GM21447 (cell line): Measurements from ENCODE around the gene CAMSAP1.

Experiments used
- ATAC-seq: cut with Tn5 transposase; IDR thresholded peaks from one replicate; pipeline ENCODE4 v1.9.1; 2021; ENCODE audit not compliant: unreplicated experiment

CAMSAP1 gene

DNA sequence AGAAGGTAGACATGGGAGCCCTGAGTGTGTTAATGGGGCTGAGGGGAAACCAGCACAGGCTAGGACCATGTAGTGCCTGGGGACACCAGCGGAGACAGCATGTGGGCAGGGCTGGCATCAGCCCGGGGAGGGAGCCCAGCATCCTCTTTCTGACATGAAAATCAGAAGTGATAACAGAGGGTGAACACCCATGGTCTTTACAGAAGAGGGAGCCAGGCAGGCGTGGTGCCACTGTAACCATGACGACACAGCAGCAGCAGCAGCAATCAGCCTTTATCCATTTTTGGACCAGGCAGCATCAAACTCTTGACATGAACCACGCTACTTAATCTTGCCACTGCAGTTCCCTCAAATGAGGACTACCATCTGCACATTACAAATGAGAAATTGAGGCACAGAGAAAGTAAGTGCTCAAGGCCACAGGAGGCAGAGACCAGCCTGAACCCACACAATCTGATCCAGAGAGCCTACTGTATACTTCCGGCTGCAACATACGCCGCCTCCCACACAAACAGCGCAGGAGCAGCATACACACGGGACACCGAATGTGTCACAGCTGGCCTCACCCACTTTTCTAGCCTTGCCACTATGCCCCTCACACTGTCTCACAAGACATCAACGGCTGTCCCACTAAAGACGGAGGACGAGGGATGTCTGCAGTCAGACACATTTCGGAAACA is 23.8 kb downstream of the CAMSAP1 start:
- ATAC-seq: no peak

DNA sequence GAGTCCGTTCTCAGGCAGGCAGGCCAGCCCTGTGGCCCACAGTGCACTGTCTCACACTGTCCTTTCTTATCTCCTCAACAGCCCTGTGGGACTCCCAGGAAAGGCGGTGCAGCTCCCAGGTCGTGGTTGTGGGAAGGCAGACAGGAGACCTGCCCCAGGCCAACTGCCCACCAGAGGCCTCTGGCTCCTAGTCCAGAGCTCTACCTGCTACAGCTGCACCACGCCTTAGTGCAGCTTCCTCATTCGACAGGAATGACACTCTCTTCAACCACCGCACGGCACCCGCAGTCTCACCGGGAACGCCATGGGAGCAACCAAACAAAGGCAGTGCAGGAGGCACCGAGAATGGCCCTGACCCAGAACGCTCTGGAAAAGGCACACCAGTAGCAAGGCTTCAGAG is 25.3 kb downstream of the CAMSAP1 start:
- ATAC-seq: no peak

DNA sequence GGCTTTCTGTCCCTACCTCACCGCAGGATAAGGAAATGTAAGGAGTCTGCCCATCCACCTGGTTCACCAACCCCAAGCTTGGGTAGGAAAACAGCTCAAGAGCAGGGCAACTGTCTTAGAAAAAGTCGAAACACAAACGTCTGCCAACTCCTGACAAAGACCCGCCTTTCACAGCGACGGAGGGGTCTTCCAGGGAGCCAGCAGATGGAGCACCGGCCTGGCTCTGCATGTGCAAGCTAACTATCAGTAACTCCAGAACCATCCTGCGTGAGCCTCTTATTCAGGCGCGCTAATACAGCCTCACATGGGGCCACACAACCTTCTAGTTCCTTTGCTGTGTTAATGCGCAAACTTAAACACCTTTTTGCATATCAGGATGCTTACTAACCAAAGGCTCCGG is 26.9 kb downstream of the CAMSAP1 start:
- no peak for ATAC-seq

DNA sequence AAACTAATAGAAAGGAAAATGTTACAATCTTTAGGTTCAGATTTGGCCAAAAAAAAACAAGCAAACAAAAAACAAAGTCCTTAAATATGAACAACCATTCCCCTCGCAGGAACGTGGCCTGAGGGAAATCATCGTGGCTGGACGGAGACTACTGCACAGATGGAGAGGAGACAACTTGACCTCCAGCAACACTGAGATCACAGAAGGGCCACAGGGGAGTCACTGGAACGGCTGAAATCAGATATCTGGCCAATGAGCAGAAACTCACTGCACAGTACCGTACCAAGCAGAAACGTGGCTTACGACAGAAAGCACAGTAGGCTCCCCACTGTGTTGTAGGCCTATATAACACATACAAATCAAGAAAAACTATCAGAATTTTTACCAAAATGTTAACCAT is 27.7 kb downstream of the CAMSAP1 start:
- ATAC-seq: no peak

DNA sequence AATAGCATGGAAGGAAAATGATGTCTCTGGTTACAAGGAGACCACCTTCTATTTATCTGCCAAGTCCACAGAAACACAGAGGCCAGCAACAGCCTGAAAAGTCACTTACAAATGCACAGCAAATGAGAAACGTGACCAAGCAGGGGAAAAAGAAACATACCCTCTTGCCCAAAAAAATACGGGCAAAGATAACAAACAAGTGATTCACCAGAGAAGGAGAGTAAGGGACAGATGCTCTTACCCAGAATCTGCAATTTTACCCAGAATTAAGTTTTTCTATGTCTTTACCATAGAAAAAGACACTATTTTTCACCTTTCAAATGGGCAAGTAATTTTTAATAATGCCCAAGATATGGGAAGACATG is 28.1 kb downstream of the CAMSAP1 start:
- ATAC-seq: no peak

DNA sequence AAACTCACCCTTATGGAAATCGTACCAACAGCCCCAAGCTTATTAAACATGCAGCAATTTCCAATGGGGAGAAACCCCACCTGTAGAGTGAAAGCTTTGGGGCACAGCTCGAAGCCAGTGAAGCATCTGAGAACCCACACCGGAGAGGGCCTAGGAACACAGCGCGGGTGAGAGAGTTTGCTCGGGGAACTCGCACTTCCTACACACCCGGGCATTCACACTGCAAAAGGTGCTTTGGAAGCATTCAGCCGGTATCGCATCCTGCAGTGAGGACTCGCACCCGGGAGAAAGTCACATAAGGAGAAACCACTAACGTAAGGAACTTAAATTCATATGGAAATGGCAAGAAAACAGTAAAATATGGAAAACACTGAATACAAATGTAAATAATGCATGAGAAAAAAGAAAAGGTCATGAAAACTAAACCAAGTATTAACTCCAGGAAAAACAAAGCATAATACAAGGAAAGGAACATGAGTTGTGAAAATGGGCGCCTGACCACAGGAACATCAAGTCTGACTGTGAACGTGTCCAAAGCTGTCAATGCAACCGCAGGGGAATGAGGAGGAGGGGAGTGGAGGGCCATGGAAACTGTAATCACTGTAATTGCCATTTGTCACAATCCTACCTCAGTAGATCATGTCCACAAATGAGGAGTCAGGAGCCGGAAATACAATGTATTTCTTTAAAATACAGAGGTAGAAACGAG is 28.7 kb downstream of the CAMSAP1 start:
- ATAC-seq: no peak

DNA sequence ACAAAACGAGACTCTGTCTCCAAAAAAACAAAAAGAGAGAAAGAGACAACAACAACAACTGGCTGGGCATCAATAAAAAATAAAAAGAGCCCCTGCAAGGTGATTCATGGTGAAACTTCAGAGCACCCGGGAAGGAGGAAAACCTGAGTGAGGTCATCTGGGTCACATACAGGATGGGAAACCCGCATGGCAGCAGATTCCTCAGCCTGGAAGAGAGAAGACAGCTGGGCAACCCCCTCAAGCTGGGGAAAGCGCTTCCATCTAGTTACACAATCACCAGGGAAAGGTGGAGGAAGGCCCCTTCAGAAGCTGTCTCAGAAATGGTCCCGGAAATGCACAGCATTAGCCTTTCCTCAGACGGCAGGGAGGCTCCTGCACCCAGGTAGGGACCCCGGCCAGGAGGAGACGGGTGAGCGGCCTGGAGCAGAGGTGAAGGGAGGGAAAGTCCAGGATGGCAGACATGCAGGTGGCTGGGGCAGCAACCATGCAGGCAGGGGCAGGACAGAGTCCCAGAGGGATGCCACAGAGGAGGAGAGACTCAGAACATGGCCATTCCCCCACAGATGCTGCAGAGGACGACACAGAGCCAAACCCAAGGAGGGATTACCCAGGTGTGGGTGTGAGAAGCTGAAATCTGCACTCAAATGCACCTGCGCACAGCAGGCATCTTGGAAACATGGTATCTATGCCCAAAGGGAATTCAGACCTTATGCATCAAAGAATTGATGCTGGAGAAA is 29.4 kb downstream of the CAMSAP1 start:
- ATAC-seq: no peak

DNA sequence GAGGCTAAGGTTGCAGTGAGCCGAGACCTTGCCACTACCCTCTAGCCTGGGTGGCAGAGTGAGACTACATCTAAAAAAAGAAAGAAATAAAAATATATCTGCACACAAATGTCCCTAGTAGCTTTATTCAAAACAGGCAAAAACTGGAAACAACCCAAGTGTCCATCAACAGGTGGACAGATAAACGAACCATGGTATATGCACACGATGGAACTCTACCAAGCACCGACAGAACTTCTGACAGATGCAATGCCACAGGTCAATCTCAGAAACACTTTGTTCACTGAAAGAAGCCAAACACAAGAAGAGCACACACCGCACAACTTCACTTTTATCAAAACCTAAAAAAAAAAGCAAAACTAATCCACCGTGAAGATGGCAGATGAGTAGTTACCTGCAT is 30.4 kb downstream of the CAMSAP1 start:
- ATAC-seq: no peak

DNA sequence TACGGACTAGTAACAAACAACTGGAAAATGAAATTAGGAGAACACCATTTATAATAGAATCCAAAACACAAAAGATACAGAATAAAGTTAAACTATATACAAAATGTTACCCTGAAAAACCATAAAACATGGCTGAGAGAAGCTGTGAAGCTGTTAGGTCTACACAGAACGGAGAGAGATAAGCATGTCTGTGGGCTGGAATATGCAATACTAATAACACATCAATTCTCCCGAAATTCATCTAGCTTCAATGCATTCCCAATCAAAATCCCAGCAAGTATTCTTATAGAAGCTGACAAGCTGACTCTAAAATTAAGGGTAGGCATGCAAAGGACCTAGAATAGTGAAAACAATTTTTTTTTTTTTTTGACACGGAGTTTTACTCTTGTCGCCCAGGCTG is 32.5 kb downstream of the CAMSAP1 start:
- ATAC-seq: no peak

DNA sequence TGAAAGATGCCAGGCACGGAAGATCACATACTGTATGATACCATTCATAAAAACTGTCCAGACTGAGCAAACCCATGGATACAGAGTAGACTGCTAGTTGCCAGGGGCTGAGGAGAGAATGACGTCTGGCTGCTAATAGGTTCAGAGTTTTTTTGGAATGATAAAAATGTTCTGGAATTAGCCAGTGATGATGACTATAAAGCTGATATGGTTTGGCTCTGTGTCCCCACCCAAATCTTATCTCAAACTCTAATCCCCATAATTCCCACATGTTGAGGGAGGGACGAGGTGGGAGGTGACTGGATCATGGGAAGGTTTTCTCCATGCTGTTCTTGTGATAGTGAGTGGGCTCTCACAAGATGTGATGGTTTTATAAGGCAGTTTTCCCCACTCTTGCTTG is 37.4 kb downstream of the CAMSAP1 start:
- no peak for ATAC-seq

DNA sequence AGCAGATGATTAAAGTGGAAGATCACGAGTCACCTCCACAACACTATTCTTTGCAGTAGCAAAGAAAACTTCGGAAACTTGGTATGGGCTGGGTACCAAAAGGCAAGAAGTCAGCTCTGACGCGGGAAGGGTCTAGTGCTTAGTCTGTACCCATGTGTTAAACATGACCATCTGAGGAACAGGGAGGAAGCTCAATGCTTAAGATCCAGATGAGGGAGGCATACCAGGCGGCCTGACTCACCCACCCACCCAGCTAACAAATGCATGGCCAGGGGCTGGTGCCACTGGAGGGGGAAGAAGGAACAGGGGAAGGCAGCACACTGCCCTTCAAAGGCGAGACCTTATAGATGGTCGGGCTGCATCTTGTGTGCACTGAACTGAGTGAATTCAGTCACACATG is 41.8 kb downstream of the CAMSAP1 start:
- ATAC-seq: no peak

DNA sequence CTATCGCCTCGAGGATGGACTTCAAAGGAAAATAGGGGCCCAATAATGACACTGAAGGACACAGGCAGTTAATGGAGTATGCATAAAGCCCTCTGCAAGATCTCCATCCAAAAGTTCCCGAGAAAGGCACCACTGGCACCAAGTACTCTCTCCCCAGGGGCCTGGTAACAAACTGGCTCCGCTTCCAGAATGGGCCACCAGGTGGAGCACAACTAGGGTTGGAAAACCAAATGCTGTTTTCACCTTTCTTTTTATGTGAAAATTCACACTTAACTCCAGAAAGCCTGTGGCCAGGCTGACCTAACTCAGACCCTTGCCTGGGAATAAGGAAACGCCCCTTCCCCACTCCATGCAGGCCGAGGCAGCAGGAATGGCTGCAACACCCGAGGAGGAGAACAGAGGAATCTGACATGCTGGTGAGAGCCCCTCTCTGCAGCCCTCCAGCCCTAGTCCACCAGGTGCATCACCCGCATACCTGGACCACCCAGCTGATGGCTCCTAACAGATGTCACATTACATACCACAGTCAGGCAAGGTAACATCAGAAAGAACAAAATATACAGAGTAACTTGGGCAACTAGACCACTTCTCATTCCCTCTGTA is 42.8 kb downstream of the CAMSAP1 start:
- ATAC-seq: no peak

DNA sequence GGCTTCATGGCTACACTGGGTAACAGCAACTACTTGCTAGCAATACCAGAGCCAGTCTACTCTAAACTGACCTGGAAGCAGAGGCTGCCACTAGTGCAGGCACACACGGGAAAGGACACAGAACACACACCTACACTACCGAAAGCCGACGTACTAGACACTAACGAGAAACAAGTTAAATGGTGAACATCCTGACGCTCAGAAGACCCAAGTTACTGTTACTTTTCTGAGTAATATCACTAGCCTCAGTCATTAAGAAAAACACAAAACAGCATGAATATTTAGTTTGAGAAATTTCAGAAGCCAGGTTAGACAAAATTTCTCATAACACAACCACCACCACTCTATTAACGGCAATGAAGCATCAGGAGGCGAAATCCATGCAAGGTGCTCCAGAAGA is 44.5 kb downstream of the CAMSAP1 start:
- ATAC-seq: no peak

DNA sequence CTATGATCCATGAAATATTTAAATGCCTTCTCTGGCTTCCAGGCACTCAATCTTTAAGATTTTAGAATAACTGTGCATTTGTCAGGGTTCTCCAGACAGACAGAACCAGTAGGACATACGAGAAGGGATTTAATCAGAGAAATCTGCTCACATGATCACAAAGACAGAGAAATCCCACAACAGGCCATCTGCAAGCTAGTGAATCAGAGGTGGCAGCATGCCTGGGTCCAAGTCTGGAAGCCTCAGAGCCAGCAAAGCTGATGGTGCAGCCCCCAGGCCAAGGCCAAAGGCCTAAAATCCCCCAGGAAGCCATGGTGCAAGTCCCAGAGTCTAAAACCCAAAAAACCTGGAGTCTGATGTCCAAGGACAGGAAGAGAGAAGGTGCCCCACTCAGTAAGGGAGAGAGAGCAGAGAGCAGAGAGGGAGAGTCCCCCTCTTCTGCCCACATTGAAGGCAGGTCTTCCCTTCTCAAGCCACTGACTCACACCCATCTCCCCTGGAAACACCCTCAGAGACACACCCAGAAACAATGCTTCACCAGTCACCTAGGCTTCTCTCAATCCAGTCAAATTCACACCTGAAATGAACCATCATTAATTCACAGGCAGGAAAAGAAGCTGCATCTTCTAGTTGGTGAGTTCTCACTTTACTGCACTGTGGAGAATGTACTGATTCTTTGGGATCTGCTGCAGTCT is 48.7 kb downstream of the CAMSAP1 start:
- no peak for ATAC-seq

DNA sequence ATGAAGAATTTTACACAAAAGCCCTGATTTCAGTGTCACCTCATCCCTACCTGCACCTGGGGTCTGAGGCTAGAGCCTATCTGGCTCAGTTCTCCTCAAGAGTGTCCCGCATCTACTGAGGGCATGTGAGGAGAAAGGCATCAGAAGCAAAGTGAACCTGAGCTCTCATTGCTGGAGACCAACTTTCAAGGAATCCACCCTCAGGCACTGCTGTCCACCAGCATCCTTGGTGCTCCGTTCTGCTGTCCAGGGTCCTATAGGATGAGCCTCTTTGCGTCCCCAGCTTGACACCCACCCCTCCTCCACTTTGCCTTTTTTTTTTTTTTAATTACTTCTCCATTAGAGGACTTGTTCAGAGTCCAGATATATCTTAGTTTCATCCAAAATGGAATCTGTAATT is 49.5 kb downstream of the CAMSAP1 start:
- no peak for ATAC-seq

DNA sequence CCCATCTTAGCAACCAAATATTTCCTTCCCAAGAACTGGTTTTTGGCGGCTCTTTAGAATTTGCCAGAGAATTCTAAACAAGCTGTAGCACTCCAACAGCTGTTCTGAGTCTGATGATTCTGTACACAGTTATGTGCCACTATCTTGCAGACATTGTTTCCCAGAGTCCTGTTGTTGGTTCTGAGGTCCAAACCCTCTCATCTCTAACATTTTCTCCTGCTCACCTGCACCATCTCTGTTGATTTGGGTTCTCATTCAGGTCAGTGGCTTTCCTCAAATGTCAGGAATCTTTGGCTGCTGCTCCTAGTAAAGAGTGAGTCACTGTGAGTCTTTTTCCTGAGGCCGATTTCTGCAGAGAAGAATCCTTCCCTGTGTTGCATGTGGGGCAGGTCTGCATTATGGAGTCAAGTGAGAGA is 50.0 kb downstream of the CAMSAP1 start:
- ATAC-seq: no peak

DNA sequence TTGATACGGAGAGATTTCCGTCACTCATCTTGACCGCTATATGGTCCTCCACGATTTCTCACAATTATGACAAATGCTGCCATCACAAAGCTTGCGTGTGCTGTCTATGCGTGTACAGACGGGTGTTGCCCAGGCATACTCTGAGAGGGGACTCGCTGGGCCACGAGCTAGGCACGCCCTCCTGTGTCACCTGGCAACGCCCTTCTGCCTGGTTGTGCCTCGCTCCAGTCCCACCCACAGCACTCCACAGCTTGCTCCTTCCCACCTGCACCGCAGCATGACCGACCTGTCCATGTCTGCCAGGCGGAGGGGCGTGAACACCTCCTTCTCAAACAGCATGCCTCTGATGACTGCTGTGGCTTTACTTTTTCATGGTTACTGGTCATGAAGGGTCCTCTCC is 55.6 kb downstream of the CAMSAP1 start:
- no peak for ATAC-seq

DNA sequence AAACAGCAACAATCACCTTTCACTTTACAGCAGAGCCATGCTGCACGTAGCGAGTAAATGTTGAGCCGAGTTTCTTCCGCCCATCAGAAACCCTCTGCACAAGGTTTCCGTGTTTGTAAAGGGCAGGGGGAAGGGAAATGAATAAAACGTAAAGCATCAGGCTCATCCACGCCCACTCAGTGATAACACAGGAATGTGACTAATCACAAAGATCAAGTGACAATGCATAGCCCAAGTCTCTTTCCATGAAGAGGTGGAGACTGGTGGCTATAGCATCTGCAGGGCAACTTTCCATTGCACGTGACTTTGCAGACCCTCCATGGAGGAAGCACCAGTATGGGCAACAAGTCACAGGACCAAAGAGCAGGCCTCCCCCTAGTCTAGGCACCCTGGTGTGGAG is 56.6 kb downstream of the CAMSAP1 start:
- ATAC-seq: no peak

DNA sequence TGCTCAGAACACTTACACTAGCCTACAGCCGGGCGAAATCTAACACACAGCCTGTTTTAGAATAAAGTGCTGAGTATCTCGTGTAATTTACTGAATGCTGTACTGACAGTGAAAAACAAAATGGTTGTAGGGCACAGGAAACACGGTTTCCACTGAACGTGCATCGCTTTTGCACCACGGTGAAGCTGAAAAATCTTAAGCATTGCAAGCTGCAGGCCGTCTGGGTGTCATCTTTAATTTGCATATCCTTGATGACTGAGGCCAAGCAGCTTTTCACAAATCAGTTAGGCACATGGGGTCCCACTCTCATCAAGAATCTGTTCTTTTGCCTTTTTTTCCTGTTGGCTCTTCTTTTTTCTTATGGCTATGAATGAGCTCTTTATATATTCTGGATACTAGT is 58.2 kb downstream of the CAMSAP1 start:
- ATAC-seq: no peak

DNA sequence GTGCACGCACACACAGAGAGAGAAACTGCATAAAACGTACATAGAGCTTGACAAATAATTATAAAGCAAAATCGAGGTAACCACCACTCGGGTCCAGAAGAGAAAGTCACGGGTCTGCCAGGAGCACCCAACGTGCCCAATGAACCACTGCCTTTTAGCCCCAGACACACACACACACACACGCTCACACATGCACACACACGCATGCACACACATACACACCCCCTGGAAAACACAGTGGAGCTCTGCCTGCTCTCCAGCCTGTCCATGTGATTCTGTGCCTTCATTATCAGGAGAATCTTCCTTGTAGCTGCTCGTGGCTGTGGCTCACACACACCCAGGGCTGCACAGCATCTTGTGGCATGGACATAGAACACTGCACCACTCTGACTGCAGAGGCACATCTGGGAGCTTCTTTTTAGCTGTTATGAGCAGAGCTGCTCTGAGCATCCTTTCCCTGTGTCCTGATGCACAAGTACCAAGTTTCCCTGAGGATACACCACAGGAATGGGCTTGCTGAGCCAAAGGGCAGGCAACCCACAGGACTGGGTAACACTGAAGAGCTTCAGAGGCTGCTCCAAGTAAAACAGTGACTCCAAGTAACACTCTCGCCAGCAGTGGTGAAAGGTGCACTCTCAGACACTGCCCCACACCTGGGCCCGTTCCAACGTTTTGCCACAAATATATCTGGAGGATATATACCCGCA is 58.9 kb downstream of the CAMSAP1 start:
- ATAC-seq: no peak

DNA sequence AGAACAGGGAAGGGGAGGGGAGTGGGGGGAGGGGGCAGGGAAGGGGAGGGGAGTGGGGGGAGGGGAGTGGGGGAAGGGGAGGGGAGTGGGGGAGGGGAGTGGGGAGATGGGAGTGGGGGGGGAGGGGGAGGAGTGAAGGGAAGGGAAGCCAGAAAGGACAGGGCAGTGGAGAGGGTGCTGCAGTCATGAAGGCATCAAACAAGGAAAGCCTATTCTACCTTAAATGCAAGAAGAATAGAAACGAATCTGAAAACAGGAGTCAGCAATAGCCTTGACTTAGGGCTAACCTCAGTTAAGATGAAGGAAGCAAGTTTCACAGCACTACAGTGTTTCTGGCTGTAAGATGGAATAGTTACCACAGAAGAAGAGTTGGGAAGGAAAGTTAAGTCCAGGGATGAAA is 59.5 kb downstream of the CAMSAP1 start:
- no peak for ATAC-seq
